GM12892 (cell line): Measurements from ENCODE around the gene TPSAB1.

Experiments used
- POLR2A ChIP-seq: IDR thresholded peaks from 2 replicates; pipeline ENCODE4 v1.6.1; 2011; ENCODE audit warnings: low read depth, low read length, control low read depth
- POLR2AphosphoS5 ChIP-seq: IDR thresholded peaks from 2 replicates; pipeline ENCODE4 v1.6.1; 2011; ENCODE audit warnings: low read depth, low read length, control low read depth
- TAF1 ChIP-seq: IDR thresholded peaks from 2 replicates; pipeline ENCODE4 v1.6.1; 2011; ENCODE audit warnings: low read depth, mild to moderate bottlenecking, control low read depth, low read length, borderline replicate concordance

DNA sequence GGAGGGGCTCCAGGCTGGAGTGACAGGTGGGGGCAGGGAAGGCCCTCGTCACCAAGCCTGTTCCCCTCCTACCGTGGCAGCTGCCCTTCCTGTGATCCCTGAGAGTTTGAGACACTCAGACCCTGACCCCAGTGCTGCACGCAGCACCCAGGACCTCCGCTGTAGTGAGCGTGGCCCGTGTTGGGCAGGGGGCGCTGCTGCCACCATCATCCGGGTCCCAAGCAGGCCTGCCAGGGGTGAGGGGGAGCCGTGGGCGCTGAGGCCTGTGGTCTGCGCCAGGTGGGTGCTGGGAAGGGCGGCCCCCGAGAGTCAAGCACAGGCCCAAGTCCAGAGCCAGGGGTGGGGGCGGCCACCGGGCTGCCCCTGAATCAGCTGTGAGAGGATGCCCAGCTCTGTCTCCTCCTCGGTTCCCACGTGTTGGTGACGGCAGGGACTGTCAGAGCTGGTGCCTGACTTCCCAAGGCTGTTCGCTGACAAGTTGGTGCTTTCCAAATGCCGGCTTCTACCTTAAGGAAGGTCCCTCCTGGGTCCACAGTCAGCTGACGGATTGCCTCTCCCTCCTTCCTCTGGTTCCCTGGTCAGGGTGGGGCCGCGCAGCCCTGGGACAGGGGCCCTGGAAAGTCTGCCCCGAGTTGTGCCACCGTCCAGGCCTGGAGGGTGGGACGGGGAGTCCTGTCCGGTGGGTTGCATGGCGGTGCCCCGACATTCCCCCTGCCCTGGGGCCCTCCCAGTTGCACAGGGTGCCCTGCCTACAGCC lies 46.5 kb upstream of the TPSAB1 start:
- TF ChIP-seq POLR2A (no peak), POLR2AphosphoS5 (no peak), TAF1 (no peak)
